ENCODE results near the gene CRB2. TPM values are rescaled to one million over a fixed set of nuclear protein-coding genes. Genes with fewer than 3 reads are reported as not detected.

CRB2 gene
- total and polyA plus RNA-seq, 2 donors (not counting 3 experiments of a cell fraction or from before 2014, with no cell fraction given), result not detected

- ChIA-PET POLR2A (no interaction called here), CTCF (no interaction called here)
Measured at GRCh38 chr9:123394291-123395235, 38.6 kb downstream of the CRB2 start.

More at GRCh38 chr9:123394291-123395235, 38.6 kb downstream of the CRB2 start:
- Histone ChIP-seq H4K20me1 (replicated peaks; ENCODE audit: control insufficient read depth, extremely low read depth, insufficient read depth, low read length) (no peaks in the 10 kb centered on the region), H3K27ac (ENCODE audit: insufficient read depth, low read depth, low read length) (no peak overlapping the region), H3K9me1 (replicated peaks; ENCODE audit: control insufficient read depth, extremely low read depth, insufficient read depth, low read length) (no peaks in the 10 kb centered on the region), H3K27me3 (ENCODE audit: control insufficient read depth in 2 of 2, insufficient read depth in 2 of 2, low read length in 2 of 2) (no peaks in the 10 kb centered on the region), H3K4me1 (ENCODE audit: control insufficient read depth, extremely low read depth, insufficient read depth, low read length) (no peaks in the 10 kb centered on the region), H2AFZ (ENCODE audit: low read depth, low read length) (no peak overlapping the region), H3K9ac (replicated peaks; ENCODE audit: extremely low read depth, insufficient read depth, low read length) (no peak overlapping the region), H3K4me3 (replicated peaks in 1 of 3; ENCODE audit: insufficient read depth in 1 of 3, low read depth in 1 of 3, low read length in 3 of 3) (no peak overlapping the region), H3K36me3 (ENCODE audit: control insufficient read depth in 2 of 2, extremely low read depth in 1 of 2, insufficient read depth in 2 of 2, low read length in 2 of 2) (no peaks in the 10 kb centered on the region), H3K9me3 (replicated peaks; ENCODE audit: control insufficient read depth, insufficient read depth, low read length) (no peaks in the 10 kb centered on the region), H3K79me2 (ENCODE audit: control insufficient read depth, insufficient read depth, low read length) (no peaks in the 10 kb centered on the region), H3K4me2 (ENCODE audit: insufficient read depth, low read length) (no peak overlapping the region)
- TF ChIP-seq EZH2 (IDR thresholded peaks at IDR 0.05; ENCODE audit: borderline replicate concordance, low read depth, low read length, severe bottlenecking) (no peak), POLR2AphosphoS5 (IDR thresholded peaks at IDR 0.05; ENCODE audit: insufficient read depth, low read depth, low read length) (no peak), FOS (IDR thresholded peaks at IDR 0.05; ENCODE audit: borderline replicate concordance, insufficient read depth, low read length) (no peak), POLR2A (IDR thresholded peaks at IDR 0.05; ENCODE audit: low read depth, low read length) (no peak), MYC (IDR thresholded peaks at IDR 0.05; ENCODE audit: low read depth, low read length) (no peak), JUN (IDR thresholded peaks at IDR 0.05; ENCODE audit: borderline replicate concordance, insufficient read depth, insufficient read length, low read depth) (no peak), GATA2 (IDR thresholded peaks at IDR 0.05; ENCODE audit: insufficient read depth, insufficient read length, low read depth, low read length) (no peak), MAX (IDR thresholded peaks at IDR 0.05; ENCODE audit: insufficient read depth, insufficient read length) (no peak)
- TF ChIP-seq, protein P1, sequence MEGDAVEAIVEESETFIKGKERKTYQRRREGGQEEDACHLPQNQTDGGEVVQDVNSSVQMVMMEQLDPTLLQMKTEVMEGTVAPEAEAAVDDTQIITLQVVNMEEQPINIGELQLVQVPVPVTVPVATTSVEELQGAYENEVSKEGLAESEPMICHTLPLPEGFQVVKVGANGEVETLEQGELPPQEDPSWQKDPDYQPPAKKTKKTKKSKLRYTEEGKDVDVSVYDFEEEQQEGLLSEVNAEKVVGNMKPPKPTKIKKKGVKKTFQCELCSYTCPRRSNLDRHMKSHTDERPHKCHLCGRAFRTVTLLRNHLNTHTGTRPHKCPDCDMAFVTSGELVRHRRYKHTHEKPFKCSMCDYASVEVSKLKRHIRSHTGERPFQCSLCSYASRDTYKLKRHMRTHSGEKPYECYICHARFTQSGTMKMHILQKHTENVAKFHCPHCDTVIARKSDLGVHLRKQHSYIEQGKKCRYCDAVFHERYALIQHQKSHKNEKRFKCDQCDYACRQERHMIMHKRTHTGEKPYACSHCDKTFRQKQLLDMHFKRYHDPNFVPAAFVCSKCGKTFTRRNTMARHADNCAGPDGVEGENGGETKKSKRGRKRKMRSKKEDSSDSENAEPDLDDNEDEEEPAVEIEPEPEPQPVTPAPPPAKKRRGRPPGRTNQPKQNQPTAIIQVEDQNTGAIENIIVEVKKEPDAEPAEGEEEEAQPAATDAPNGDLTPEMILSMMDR (IDR thresholded peaks at IDR 0.05; ENCODE audit: extremely low read depth in 1 of 2, insufficient read depth in 1 of 2, low read depth in 1 of 2, low read length in 2 of 2), result no peak
- no TSS peak for BruUV-seq (replicated peaks)
- FAIRE-seq, result no peak
- dilution Hi-C loops (cut with MboI; ENCODE audit: extremely low pct_ligation_motif_present, low sequenced_read_pairs), result no loop called here
- no peak for DNase-seq (ENCODE audit: low read depth, low spot score)
- intact Hi-C loops (cut with micrococcal nuclease), result no loop called here
